NCI-H146 (cell line): ENCODE results near the gene PIK3R3.

ENCODE experiments used
- DNase-seq: peaks from one replicate; lab custom pipeline; 2025; lab: John Stamatoyannopoulos, UW

PIK3R3 gene

DNA sequence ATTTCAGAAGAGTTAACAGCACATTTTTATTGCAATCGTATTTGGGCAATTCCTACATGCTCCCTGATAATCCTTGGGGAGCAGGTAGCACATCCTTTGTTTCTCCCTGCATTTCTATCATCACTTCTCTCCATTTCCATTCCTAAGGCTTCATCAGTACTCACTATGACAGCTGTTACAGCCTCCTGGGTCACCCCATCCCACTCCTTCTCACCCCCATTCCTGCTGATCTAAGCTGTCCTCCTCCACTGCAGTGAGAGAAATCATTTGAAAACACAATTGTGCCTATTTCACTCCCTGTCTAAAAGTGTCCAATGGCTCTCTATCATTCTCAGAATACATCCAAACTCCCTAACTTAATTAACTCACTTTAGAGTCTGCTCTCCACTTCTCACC is 25.5 kb upstream of the PIK3R3 start:
- no peak for DNase-seq

DNA sequence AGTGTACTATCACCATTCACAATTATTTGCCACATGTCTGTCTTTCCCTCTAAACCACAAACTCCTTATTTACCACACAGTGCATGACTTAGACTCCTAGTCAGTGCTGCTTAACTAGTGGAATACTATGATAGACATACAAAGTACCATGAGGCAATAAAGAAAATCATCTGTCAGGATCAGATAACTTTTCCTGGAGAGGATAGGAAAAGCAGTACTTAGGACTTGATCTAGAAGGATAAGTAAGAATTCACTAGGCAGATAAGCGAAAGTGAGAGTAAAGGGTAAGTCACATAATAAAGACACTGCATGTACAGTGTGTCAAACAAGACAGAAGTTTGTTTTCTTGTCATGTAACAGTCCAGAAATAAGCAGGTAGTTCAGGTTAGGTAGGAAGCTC is 21.3 kb upstream of the PIK3R3 start:
- DNase-seq: no peak

DNA sequence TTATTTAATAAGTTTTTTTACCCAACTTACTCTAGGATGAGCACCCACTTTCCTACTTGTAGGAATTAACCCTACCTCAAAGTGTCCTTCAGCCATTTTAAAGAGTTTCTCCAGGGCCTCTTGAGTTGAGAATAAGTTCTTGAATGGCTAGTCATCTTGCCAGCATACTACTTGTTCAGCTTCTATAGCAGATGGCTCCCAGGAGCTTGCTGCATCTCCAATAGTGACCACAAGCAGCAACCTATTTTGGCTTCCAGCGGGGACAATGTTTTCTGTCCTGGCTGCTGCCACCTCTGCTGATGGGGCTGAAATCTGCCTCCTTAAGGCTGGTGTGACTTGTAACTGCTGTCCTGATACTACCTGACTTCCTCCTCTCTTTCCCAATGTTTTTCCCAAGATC is 20.8 kb upstream of the PIK3R3 start:
- no peak for DNase-seq

DNA sequence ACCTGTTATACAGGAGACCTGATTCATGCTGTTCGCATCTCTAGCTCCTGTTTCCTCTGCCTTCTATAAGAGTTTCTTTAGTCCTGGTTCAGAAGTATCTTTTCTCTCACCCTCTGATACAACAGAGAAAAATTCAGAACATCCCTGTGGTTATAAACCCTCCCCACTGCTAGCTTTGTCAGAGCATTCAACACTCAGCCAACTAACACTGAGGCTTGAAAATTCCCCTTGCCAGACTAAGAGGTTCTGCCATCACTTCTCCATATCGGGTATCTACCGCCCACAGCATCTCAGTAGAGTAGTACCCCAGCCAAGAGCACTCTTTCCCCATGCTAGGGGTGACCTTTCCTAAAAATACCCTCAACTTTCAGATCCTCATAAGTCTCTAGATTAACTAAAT is 19.6 kb upstream of the PIK3R3 start:
- no peak for DNase-seq

DNA sequence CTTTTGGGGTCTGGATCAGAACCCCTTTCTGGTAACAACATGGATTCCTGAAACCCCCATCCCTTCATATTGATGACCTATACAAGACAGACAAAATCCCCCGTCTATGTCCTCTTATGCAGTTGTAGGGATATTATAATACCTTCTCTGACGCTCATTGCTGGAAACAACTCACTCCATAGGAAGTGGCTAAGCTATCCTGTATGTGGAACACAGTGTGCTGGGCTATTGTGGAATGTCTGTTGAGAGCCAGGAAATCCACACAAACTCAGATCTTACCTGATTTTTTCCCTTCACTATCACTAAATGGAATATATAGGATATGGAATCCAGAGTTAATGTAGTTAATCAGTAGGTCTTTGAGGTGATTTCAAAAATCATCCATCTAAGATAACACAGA is 17.7 kb upstream of the PIK3R3 start:
- DNase-seq: no peak

DNA sequence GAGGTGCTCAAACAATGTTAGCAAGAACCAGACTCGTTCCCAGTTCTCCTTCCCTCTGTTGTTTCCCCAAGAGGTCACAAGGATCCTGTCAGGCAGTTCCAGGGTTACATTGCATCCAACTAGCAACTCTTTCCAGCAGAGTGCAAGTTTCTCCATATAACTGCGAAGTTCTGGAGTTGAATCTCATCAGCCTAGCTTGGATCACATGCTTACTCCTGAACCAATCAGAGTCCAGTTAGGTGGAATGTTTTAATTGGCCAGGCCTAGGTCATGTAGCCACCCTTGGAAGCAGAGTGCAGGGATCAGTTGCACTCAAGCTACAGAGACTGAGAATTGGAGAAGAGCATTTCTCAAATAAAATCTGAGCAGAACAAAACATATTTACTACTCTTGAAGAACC is 15.9 kb upstream of the PIK3R3 start:
- DNase-seq: no peak

DNA sequence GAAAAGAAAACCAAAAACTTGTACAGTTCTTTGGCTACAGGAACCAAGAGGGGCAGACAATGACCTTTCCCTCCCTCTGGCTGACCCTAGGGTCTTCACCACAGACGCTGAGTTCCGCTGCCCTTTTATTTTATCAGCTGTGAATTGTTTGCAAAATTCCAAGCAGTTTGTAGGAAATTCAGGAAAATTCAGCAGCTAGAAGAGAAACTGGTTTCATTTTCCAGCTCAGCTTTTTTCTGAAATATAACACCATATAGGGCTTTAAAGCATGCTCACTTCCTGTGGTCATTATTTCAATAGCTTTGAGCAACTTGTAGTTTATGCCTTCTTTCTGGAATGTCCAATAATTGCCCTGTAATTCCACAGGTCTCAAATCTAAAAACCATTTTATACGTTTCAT is 5.5 kb upstream of the PIK3R3 start:
- no peak for DNase-seq

DNA sequence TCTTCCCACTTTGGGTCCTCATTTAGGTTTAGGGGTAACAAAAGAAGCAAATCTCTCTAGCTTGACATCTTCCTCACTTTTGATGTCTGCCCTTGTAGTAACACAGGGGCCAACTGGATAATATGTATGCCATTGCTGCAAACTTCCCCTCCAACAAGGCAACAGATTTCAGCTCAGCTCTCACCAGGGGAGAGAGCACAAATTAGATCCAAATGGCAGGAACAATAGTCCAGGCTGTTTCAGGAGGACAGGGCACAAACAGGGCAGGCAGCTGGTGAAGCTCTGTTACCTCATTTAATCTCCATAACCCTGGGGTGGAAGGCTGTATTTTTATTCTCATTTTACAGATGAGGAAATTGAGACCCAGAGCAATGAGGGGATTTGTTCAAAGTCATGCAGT is 4.3 kb upstream of the PIK3R3 start:
- peak; percentile 52 for DNase-seq

DNA sequence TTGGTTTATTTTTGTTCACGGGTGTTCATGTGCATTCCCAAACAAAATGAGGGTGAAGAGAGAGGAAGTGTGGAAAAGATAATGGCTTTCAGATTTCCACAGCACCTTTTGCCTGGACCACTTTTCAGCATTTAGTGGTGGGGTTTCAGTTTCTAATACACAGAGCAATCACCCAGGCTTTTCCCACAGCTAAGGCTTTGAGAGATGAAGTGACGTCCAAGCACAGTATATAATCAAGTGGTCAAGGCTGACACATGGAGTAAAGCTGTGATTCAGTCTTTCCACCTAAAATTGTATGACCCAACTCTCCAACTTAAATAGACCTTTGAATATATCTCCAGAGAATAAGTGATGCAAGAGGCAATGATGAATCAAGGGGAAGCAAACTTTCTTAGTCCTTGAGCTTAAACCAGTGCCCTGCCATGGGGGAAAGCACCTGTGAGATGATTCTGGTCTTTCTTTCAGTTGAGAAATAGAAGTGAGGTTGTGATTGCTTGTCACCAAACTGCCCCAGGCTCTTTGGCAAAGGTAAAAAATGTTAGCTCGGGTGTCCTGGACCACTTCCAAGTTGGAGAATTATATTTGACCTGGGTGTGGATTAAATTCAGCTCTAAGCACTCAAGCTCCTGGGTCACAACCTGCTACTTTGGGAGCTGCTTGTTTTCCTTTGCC is 2.4 kb upstream of the PIK3R3 start:
- DNase-seq: peak; percentile 10

DNA sequence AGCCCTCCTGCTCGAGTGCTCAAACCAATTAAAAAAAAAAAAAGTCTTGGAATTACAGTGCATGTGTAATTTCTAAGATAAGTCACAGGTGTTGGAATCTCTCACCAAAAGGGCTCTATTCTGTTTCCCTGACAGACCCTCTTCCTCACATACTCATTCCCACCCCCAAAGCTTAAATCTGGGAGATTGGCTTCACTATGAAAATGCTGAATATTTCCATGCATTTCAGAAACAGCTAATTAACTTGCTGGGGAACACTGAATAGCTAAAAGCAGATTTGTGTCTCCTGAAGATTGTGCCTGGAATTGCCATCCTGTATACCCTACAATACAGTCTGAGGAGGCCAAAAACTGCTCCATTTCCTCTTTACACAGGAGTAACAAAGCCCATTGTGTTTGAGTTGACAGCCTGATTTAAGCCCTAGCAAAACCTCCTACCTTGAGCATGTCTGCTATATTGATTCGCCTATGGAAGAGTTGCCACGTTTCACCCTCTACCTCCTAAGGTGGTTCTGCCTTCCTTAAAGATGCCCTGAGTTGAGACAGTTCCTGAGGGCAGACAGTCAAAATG is 1.4 kb upstream of the PIK3R3 start:
- DNase-seq: peak; percentile 26

DNA sequence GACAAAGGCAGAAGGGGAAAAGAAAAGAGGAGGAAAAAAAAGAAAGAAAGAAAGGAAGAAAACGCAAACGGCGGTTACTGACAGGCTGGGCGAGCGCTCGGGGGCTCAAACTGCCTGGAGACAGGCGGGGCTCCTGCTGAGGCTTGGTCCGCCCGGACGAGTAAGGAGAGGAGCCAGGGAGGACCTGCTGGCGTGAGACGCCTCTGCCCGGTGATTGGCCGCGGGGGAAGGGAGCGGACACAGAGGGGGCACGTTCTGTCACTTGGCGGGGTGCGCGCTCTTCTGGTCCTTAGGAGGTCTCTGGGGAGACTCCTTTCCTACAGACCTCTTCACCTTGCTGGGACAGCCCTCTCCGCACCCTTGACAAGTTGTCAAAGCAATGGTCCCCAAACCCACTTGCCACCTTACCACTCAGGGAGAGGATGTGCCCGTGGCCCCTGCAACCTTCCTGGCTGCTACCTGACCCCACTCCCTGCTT is 791 bp upstream of the PIK3R3 start:
- no peak for DNase-seq

DNA sequence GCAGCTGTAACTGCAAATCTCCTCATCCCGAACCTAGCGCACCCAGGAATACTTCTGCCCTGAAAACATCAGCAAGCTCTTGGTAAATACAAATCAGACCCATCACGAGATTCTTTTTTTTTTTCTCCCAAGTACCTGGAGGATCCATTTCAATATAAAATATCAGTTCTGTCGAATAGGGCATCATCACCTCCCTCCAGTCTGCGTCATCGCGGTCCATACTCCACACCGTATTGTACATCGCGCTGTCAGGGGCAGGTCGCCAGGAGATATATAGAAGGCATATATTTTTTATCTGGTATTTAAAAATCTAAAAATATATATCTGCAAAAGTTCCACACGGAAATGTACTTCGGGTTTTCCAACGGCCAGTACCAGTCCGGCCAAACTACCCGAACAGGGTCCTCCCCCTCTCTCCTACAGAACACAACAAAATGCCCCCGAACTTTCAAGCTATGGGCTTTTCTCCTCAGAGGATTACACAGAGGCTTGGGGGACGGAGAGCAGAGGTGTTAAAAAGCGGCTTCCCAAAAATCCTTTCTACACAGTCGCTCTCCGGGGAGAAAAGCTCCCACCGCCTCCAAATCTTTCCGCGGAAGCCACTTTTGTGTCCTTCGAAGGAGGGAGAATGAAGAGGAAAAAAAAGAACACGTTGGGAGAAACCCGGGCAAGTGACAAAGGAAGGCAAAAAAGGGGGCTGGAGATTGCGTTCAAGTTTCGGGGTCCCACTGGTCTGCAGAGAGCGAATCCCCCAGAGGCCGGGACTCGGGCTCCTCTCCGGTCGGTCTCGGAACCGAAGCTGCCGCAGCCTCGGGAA is 509 bp downstream of the PIK3R3 start:
- peak; percentile 50 for DNase-seq

DNA sequence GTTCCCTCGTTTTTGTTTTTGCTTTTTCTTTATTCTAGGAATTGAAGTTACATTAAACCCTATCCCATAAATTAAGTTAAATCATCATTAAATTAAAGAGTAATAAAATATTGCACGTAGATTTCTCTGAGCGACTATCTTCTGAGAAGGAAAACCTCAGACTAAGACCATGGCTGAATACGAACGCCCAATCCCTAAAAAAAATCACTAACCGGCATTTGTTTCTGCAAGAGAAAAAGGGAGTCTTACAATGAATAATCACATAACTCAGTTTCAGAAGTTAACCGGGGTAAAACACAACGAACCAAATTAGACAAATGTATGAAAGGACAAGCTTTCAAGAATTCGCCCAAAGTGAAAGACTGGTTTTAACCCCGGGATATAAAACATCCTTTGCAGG is 1.3 kb downstream of the PIK3R3 start:
- DNase-seq: peak; percentile 17

DNA sequence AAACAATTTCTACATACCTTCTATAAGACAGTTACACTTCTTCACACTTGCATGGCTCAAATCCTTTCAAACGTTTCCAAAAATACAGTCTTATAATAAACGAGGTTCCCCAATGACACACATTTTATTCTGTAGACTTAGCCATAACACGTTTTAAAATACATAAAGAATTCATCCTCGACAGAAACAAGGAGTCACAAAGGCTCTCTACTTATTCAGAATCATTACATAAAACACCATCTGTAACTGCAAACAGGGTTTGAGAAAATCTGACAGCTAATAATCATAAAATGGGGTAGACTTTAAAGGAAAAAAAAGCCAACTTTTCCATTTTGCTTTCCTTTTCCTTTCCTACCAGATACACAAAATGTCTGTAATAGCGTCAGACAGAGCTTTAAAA is 1.8 kb downstream of the PIK3R3 start:
- DNase-seq: no peak

DNA sequence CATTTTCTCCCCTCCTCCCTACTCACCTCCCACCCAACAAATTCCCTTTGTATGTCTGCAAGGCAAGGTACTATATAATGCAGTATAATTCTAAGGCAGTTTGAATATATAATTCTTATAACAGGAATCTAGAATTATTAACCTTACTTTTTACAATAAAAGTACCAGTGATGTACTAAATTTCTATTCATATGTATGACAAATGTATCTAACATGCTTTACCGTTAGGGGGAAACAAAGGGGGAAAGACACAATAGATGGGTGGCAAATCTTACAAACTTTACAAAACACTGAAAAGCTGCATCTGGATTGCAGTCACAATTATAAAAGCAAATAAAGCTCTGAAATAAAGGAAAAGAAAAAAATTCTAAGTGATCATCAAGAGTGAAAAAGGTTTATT is 2.3 kb downstream of the PIK3R3 start:
- DNase-seq: no peak

DNA sequence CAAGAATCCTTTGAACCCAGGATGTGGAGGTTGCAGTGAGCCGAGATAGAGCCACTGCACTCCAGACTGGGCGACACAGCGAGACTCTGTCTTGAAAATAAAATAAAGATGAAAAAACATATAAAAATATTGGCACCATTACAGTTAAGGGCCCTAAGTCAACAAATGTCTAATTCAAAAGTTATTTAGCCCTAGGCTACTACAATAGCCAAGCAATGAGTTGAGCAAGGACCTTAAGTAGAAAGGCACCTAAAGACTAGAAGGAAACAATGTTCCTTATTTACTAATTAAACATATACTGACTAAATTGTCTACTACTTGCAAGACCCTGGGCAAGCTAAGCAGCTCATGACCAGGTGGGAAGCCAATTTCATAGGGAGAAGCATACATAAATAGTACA is 4.1 kb downstream of the PIK3R3 start:
- no peak for DNase-seq

DNA sequence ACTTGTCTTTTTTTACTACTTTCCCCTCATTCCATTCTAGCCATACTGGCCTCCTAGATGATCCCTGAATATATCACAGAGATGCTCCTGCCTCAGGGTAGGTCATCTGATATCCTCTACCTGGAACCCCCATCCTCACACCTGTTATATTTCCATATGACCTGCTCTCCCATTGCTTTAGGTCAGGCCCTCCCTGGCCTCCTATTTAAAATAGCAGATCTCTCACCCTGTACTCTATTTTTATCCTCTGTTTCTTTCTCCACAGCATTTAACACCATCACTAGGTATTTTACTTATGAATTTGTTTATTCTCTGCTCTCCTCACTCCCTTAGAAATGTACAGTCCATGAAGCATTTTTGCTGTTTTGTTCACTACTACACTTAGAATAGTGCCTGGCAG is 13.6 kb downstream of the PIK3R3 start:
- DNase-seq: peak; percentile 17

DNA sequence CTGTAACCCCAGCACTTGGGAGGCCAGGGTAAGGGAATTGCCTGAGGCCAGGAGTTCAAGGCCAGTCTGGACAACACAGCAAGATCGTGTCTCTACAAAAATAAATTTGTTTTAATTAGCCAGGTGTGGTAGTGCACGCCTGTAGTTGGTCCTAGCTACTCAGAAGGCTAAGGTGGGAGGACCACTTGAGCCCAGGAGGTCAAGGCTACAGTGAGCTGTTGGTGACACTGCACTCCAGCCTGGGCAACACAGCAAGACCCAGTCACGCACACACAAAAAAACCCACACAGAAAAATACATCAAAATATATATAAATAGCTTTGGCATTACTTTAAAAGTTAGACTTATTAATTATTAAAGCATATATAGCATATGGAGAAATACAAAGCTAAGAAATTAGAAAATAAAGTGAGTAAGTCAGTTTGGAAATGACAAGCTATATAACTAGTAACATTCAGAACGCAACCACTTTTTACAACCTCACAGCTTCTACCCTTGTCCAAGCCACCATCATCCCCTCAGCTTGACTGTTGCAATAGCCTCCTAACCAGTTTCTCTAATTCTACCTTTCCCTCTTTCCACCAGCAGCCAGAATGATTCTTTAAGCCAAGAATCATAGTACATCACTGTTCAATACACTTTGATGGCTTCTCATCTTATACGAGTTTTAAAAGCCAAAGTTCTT is 14.5 kb downstream of the PIK3R3 start:
- no peak for DNase-seq

DNA sequence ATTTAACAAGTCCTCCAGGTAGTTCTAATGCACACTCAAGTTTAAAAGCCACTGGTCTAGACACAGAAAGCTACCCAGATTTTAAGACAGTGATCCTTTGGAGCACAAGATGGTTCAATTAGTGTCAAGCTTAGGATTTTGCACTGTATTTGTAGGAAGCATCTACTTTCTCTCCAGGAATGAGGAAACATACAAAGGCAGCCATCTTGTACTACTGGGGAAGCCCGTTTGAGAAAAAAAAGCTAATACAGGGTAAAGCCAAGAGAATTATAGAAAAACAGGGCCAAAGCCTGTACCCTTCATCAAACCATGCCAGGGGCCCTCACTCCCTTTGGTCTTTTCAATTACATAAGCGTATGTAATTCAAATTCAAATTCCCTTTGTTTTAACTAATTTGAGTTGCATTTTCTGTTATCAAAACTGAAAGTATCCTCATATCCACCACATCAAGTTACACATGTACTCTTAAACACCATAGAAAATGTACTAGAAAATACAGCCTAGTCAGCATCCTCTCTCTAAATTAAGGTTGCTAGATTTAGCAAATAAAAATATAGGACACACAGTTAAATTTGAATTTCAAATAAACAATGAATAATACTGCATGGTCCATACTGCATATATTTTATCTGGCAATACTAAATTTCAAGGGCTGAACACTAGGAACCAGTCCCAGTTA is 17.4 kb downstream of the PIK3R3 start:
- DNase-seq: no peak

DNA sequence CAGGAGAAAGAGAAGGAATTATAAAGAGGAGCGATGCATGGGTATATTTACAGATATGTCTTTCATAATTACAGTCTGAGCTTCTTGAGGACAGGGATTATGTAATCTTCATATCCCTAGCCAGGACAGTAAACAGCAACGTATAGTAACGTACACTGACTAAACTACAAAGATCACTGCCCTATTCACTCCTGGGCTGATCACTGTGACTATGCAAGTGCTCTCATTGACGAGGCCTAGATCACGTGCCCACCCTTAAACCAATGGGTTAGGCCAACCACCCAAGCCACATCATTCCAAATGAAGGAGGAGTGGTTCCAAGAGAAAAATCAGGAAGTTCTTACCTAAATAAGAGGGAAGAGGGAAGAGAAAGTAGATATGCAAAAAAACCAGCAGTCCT is 18.5 kb downstream of the PIK3R3 start:
- DNase-seq: no peak

DNA sequence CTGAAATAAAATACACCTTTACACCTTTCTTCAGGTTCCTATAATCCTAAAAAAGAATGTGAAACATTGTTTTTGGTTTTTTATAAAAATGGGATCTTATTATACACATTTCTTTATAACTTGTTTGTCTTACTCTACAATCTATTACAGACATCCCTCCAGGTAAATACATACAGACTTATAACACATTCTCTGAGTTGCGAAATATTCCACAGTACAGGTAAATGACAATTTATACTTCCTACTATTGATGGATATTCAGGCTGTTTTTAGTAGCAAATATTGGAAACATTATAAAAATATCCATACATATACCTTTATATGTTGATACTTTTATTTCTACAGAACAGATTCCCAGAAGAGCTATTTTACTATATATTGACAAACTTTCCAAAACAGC is 20.3 kb downstream of the PIK3R3 start:
- DNase-seq: no peak

DNA sequence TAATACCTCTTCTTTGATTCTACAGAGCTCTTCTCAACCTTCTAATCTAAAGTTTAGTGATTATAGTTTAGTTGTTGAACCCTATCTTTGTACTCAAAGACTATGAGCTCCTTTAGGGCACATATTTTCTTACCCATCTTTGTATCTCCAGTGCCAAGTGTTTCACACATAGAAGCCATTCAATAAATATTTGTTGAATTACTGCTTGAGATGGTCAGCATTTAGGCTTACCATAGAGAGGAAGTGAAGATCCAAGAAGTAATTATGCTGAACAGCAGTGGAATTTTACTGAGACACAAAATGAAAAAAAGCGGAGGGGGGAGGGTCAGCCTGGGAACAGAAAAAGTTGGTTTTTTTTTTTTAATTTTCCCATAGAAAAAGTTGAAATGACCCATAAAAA is 21.9 kb downstream of the PIK3R3 start:
- no peak for DNase-seq
